Ovary (tissue), 9 donors: ENCODE data around the gene ENO3. TPM values are rescaled to one million over a fixed set of nuclear protein-coding genes. Genes with fewer than 3 reads are reported as not detected.

ENCODE experiments used
- DNase-seq, 5 donors: peaks; one replicate each; pipeline ENCODE4 v3.0.0-alpha.2; 2019 to 2020
- H3K27ac ChIP-seq, 2 donors: fragments of 200-600 bp; one replicate each; pipeline versions ENCODE4 v1.5.1 to v1.8.0; 2019 to 2022
- H3K27me3 ChIP-seq: fragments of 200-600 bp; one replicate; pipeline ENCODE4 v1.8.0; 2022
- H3K36me3 ChIP-seq: fragments of 200-600 bp; sonication (generic); one replicate; pipeline ENCODE4 v1.5.1; 2019
- H3K4me1 ChIP-seq: one replicate; pipeline ENCODE4 v1.8.1; 2013; ENCODE audit warnings: mild to moderate bottlenecking, moderate library complexity; ENCODE audit not compliant: insufficient read depth
- H3K4me3 ChIP-seq: fragments of 200-600 bp; sonication (generic); one replicate; pipeline ENCODE4 v1.5.1; 2017
- H3K9me3 ChIP-seq, 2 donors: fragments of 200-600 bp in 1 of 2; sonication (generic) in 1 of 2; one replicate each; pipeline versions ENCODE4 v1.5.1 to v1.8.1; 2013 to 2019; ENCODE audit warnings: mild to moderate bottlenecking in 1 of 2, moderate library complexity in 1 of 2
- CTCF ChIP-seq, 3 donors: fragments of 450-650 bp in 2 of 3; fragments of 200-600 bp in 1 of 3; IDR thresholded peaks; one replicate each; pipeline versions ENCODE4 v1.5.1 to v1.8.0; 2016 to 2022; ENCODE audit warnings: antibody characterized with exemption in 3 of 3, mild to moderate bottlenecking in 1 of 3
- EP300 ChIP-seq: sonication (generic); formaldehyde crosslinking; IDR thresholded peaks from one replicate; pipeline ENCODE4 v1.6.1; 2017; ENCODE audit warnings: antibody characterized with exemption
- POLR2A ChIP-seq: fragments of 450-650 bp; IDR thresholded peaks from one replicate; pipeline ENCODE4 v1.6.1; 2017; ENCODE audit warnings: antibody characterized with exemption, mild to moderate bottlenecking, moderate library complexity
- WGBS, 3 donors: extraction: QIAGEN DNeasy Blood & Tissue Kit in 1 of 3; methylation state at CpG; one replicate each; pipeline versions ENCODE4 v1.1.5 to v1.1.7; 2013 to 2017; 5-methylcytosine and 5-hydroxymethylcytosine counted together
- intact Hi-C, 4 donors: fragments of 100-400 bp; cut with DNase I; formaldehyde crosslinking; loops; one replicate each; pipeline versions ENCODE4 v1.11.0 to v1.15.1; 2022 to 2023
- polyA plus RNA-seq, 2 donors: library from polyadenylated mRNA; stranded (reverse); fragments of 200-250 nt in 1 of 2; fragments of 350-450 nt in 1 of 2; fragmentation: Illumina TruSeq in 1 of 2; extraction: RNeasy Lipid Tissue Mini Kit (QIAGEN cat#74804) in 1 of 2; gene quantifications; one replicate each; pipeline ENCODE4 v1.2.3, GENCODE V29; 2013 to 2014
- total RNA-seq, 7 donors: library from RNA; depleted of rRNA in 2 of 7; stranded (reverse); fragments of >200 nt in 2 of 7; fragmentation: NEBNext Ultra II Directional in 3 of 7; extraction: Animal tissue kit (Norgen Biotek cat#: 25700) in 3 of 7; gene quantifications; one replicate each; pipeline versions ENCODE4 v1.1.0 to v1.2.4, GENCODE V29; 2016 to 2023
- donor health status: DM: no; HTN: no; CAD: no; lungs with moderate emphysema.
- donor health status: DM: no; HTN: no; CAD: no.
- donor health status: Bipolar disorder and iron deficiency.
- donor health status: DM: yes; HTN: yes; CAD: no.
- donor health status: DM: no; HTN: no; CAD: no.
- donor health status: DM: yes; HTN: yes; CAD: no.

Gene ENO3
- total and polyA plus RNA-seq, 9 donors = 1.8 to 6.1 (median 4.1) TPM

GRCh38 chr17:4953451-4953961, 2.6 kb downstream of the ENO3 start:
- Histone ChIP-seq H3K9me3 (no peaks in the 10 kb centered on the region), H3K4me1 (no peaks in the 10 kb centered on the region), H3K27me3 (no peaks in the 10 kb centered on the region), H3K4me3 (no peak overlapping the region), H3K36me3 (no peaks in the 10 kb centered on the region), H3K27ac (no peak overlapping the region)
- DNase-seq = no peak
- 67 to 72% (median 70%) methylated on average over 14 of the region's 14 CpGs for WGBS, 3 donors
- TF ChIP-seq POLR2A = no peak
- no peak for TF ChIP-seq CTCF (IDR thresholded peaks at IDR 0.05)
- no peak for TF ChIP-seq EP300
- intact Hi-C loops = no loop called here

- DNase-seq = no peak
- Histone ChIP-seq H3K27ac (no peak overlapping the region), H3K27me3 (no peaks in the 10 kb centered on the region), H3K4me1 (no peaks in the 10 kb centered on the region), H3K9me3 (no peaks in the 10 kb centered on the region), H3K36me3 (no peaks in the 10 kb centered on the region), H3K4me3 (no peak overlapping the region)
- no peak for TF ChIP-seq EP300
- no peak for TF ChIP-seq CTCF (IDR thresholded peaks at IDR 0.05)
- no peak for TF ChIP-seq POLR2A
- WGBS, 3 donors = 93 to 98% (median 96%) methylated on average over 6 to 8 of the region's 8 CpGs
- intact Hi-C loops = no loop called here
These were observed 4.2 kb downstream of the ENO3 start for GRCh38 chr17:4955091-4955490.

- Histone ChIP-seq H3K4me1 (no peaks in the 10 kb centered on the region), H3K27me3 (no peaks in the 10 kb centered on the region), H3K27ac (no peak overlapping the region), H3K36me3 (no peaks in the 10 kb centered on the region), H3K9me3 (no peaks in the 10 kb centered on the region), H3K4me3 (no peak overlapping the region)
- no peak for DNase-seq
- intact Hi-C loops = no loop called here
- TF ChIP-seq EP300 (no peak), POLR2A (no peak), CTCF (IDR thresholded peaks at IDR 0.05) (no peak)
- 72 to 76% (median 74%) methylated on average over 10 of the region's 10 CpGs for WGBS, 3 donors
These were observed 5.7 kb downstream of the ENO3 start for GRCh38 chr17:4956493-4957061.

GRCh38 chr17:4958102-4958501, 7.2 kb downstream of the ENO3 start:
- no peak for TF ChIP-seq EP300
- TF ChIP-seq CTCF (IDR thresholded peaks at IDR 0.05) = no peak
- TF ChIP-seq POLR2A = no peak
- 68 to 77% (median 74%) methylated on average over 3 of the region's 3 CpGs for WGBS, 3 donors

More at GRCh38 chr17:4958102-4958501, 7.2 kb downstream of the ENO3 start:
- Histone ChIP-seq H3K27ac (no peak overlapping the region), H3K27me3 (no peaks in the 10 kb centered on the region), H3K4me3 (no peak overlapping the region), H3K36me3 (no peaks in the 10 kb centered on the region), H3K4me1 (no peaks in the 10 kb centered on the region), H3K9me3 (no peaks in the 10 kb centered on the region)
- DNase-seq = no peak
- intact Hi-C loops = no loop called here
